GM21717 (cell line): Measurements from ENCODE around the gene SOBP.

ENCODE experiments used
- ATAC-seq: cut with Tn5 transposase; IDR thresholded peaks from one replicate; pipeline ENCODE4 v1.9.1; 2021; ENCODE audit warnings: mild to moderate bottlenecking, moderate library complexity; ENCODE audit not compliant: unreplicated experiment

SOBP gene

DNA sequence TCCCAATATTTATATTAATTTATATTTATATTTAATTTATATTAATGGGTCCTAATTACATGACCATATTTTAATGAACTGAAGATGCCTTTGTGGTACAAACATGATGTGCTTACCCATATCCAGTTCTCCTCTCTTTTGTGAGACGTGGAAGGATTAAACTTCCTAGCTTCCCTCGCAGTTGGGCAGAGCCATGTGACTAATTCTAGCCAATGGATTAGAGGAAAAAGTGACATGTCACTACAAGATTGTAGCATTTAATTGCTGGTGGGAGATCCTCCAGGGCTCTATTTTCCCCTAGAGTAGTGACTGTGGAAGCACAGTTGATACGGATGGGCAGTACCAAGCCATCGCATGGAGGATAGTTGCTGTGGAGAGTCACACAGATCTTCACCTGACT lies 4.8 kb upstream of the SOBP start:
- no peak for ATAC-seq

DNA sequence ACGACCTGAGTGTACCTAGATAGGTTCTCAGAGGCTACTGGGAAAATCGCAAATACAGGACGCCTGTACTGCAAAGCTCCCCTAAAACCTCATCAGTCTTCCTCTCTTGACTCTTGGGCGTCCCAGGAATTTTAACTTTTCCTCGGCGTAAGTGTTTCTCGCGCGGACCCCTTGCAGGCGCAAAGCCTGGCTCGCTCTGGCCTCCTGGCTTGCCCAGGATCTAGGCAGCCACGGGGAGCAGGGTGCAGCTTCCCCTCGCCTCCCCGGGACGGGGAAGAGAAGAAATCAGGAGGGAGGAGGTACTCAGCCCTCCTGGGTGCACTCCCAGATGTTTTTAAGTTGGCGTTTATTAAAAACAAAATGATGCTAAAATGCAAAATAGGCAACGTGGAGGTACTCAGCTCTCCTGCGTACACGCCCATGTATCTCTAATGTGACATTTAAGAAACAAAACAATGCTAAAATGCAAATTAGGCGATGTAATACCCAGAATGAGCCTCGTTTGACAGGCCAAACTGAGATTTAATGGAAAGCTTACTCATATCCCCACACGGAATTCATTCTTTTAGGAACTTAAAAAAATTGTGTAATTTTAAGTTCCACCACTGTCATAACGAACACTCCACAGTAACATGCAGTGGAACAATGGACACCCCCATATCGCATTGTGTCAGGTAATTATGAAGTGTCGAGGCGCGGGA lies 1.6 kb upstream of the SOBP start:
- ATAC-seq: no peak

DNA sequence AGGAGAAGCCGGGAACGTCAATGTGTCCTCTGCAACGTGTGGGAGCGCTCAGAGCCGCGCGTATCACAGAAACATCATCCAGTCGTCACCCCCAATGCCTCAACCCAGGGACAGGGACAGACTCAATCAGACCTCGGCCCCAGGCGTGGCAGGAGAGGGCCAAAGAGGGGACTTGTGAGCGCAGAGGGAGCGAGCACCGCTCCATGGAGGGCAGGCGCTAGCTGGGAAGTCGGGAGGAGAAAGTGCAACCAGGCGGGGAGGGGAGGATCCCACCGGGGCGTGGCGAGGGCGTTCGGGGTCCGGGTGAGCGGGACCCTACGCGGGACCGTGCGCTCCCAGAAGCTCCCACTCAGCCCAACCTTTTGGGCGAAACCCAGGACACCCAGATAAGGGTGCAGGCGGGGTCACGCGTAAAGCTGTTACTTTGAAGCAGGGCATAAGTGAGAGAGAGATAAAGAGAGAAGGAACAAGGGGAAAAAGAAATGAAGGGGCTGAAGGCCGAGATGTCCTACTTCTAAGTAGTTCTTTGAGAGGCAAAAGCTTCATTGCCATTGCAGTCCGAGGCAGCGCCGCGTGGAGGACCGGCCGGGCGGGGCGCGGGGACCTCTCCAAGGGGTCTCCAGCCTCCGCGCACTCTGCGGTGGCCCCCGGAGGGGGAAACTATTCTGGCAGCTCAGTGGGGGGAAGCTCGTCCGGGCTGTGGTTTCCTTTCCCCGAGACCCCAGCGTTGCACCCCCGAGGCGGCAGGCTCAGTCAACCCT lies 862 bp upstream of the SOBP start:
- peak; percentile 17 for ATAC-seq

GRCh38 chr6:107490566-107491137 lies 735 bp downstream of the SOBP start:
- no peak for ATAC-seq

- no peak for ATAC-seq
These were observed 1.3 kb downstream of the SOBP start for GRCh38 chr6:107491138-107491609.

GRCh38 chr6:107491760-107492660 lies 2.1 kb downstream of the SOBP start:
- no peak for ATAC-seq

DNA sequence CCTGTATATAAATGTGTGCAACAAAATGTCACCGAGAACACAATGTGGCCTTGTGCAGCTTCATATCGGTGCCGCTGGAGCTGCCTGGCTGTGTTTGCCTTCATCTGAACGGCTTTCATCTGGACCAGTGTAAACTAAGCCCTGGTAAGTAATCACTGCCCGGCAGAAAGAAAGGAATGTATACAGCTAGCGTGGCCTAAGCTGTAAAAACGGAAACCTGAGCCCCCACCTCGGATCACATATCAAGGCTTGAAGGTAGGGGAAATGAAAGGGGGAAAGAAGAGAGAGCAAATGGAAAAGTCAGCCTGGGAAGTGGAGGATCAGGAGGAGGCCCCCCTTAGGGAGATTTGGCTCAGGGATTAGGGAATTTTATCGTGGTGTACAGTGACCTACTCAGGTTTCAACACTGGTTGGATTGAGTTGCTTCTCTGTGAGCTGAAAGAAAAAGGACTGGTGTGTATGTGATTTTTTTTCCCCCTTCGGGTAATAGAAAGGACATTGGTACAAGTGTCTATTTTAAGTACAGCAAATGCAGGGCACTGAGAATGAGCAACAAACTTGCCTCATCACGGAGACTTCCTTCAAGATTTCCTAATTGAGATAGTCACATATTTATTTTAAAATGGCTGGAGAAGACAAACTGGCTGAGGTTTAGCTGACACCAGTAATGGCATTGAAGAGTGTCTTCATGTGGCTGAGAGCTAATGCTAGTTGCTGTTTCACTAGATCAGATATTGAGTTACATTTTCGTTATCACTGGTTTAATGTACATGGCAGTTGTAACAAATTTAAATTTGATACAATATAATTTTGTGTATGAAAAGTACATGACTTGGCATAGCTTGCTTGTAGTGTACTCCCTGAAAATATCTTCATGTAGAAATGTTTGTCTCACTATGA lies 3.5 kb downstream of the SOBP start:
- ATAC-seq: no peak

- no peak for ATAC-seq
These were observed 5.3 kb downstream of the SOBP start for GRCh38 chr6:107495196-107495643.

- no peak for ATAC-seq
These were observed 6.1 kb downstream of the SOBP start for GRCh38 chr6:107495971-107496370.

DNA sequence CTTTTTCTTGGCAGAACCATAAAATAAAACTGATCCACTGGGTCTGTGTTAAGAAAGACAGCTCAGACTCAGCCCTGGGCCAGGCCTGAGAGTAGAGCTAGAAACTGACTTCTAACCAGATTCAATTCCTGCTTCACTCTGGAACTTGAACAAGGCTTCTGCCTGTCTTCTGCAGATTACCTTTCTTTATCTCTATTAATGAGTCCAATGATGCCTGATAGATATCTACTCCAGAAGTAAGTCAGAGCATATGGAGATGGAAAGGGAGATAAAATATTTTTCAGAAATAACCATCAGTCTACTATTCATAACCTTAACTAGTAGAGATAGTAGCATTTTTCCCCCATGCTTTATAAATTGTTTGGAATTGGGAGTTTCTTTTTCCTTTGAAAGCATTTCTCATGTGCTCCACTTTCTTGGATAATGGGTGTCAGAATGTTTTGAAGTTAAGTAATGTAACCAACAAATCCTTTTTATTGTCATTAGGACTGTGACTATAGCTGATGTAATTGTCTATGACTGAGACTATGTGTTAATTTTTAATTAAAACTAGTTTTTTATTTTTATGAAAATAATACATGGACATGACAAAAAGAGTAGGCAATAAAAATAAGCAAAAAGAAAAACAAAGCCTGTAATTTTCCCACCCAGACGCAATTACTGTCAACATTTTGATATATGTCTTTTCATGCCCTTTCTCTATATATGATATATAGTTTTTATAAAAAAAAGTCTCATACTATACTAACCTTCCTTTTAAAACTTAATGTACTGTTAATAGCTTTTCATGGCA lies 7.2 kb downstream of the SOBP start:
- no peak for ATAC-seq

- no peak for ATAC-seq
These were observed 14.5 kb downstream of the SOBP start for GRCh38 chr6:107504270-107505026.

DNA sequence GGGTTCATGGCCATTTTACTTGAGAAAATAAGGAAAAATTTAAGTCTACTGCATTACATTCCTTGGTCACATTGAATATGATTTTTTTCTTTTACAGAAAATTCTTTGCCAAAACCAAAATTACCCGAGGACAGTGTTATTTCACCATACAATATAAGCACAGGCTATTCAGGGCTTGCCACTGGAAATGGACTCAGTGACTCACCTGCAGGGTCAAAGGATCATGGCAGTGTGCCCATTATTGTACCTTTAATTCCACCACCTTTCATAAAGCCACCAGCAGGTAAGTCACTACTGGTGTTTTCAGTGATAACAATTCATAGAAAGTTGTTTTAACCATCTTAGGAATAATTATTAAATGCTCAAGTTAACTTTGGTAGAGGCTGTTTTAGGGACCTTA lies 16.2 kb downstream of the SOBP start:
- ATAC-seq: no peak

- ATAC-seq: no peak
These were observed 19.6 kb downstream of the SOBP start for GRCh38 chr6:107509506-107509905.

- no peak for ATAC-seq
These were observed 20.2 kb downstream of the SOBP start for GRCh38 chr6:107510108-107510507.

GRCh38 chr6:107511511-107511993 lies 21.6 kb downstream of the SOBP start:
- ATAC-seq: no peak

DNA sequence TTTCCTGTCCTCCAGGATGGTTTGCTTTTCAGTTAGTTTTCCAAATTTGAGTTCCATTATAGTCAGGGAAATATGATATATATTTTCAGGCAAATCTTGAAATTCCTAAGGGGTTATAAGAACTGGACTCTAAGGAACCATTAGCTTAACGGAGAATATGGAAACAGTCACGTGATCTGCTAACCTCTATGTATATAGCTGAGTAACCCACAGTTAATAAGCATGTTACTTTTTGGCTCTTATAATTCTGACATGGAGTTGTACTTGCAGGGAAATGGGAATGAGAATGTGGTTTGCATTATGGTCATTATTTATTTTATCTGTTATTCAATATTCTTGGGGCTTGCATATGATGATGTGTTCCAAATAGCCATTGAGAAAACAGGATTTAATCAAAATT lies 23.3 kb downstream of the SOBP start:
- ATAC-seq: no peak

GRCh38 chr6:107515955-107516354 lies 26.0 kb downstream of the SOBP start:
- no peak for ATAC-seq

GRCh38 chr6:107517274-107517673 lies 27.4 kb downstream of the SOBP start:
- no peak for ATAC-seq
